ENCODE results near the gene C2CD4C. TPM values are rescaled to one million over a fixed set of nuclear protein-coding genes. Genes with fewer than 3 reads are reported as not detected.
"Not testable (repeated sequence)": the region's sequence is repeated elsewhere in the genome, so short reads cannot be mapped to it uniquely, and the experiment has no call there.

The C2CD4C gene
- total RNA-seq, 4 donors from 2014 or later, result 0.19 to 9.6 (median 1.8) TPM

- DNase-seq (ENCODE audit: low spot score), result no peak
- TF ChIP-seq CTCF (IDR thresholded peaks at IDR 0.05), result no peak
- no peak for ATAC-seq (ENCODE audit: low FRiP score)
Observed at GRCh38 chr19:395467-395866, 13.5 kb downstream of the C2CD4C start.

GRCh38 chr19:394857-395256, 14.1 kb downstream of the C2CD4C start:
- not testable (repeated sequence) for DNase-seq (ENCODE audit: low spot score); ATAC-seq (ENCODE audit: low FRiP score)

GRCh38 chr19:393560-393959, 15.4 kb downstream of the C2CD4C start:
- DNase-seq (ENCODE audit: low spot score); ATAC-seq (ENCODE audit: low FRiP score): not testable (repeated sequence)

GRCh38 chr19:392375-392970, 16.5 kb downstream of the C2CD4C start:
- no peak for DNase-seq (ENCODE audit: low spot score)
- no peak for TF ChIP-seq CTCF (IDR thresholded peaks at IDR 0.05)
- ATAC-seq (ENCODE audit: low FRiP score), result no peak

GRCh38 chr19:391726-392374, 17.1 kb downstream of the C2CD4C start:
- DNase-seq (ENCODE audit: low spot score) (no peak), ATAC-seq (ENCODE audit: low FRiP score) (no peak)
- no peak for TF ChIP-seq CTCF (IDR thresholded peaks at IDR 0.05)

- no peak for DNase-seq (ENCODE audit: low spot score)
- ATAC-seq (ENCODE audit: low FRiP score), result no peak
- no peak for TF ChIP-seq CTCF (IDR thresholded peaks at IDR 0.05)
Observed at GRCh38 chr19:391207-391557, 17.8 kb downstream of the C2CD4C start.

GRCh38 chr19:390386-391206, 18.4 kb downstream of the C2CD4C start:
- no peak for DNase-seq (ENCODE audit: low spot score)
- TF ChIP-seq CTCF (IDR thresholded peaks at IDR 0.05), result no peak
- no peak for ATAC-seq (ENCODE audit: low FRiP score)

- ATAC-seq (ENCODE audit: low FRiP score) (no peak), DNase-seq (ENCODE audit: low spot score) (no peak)
- TF ChIP-seq CTCF (IDR thresholded peaks at IDR 0.05), result no peak
Observed at GRCh38 chr19:389935-390289, 19.0 kb downstream of the C2CD4C start.
